HG02763 (cell line): Measurements from ENCODE around the gene RANBP1.

Source experiments
- ATAC-seq: cut with Tn5 transposase; IDR thresholded peaks from one replicate; pipeline ENCODE4 v1.9.1; 2021; ENCODE audit warnings: mild to moderate bottlenecking, moderate library complexity; ENCODE audit not compliant: unreplicated experiment

The RANBP1 gene

DNA sequence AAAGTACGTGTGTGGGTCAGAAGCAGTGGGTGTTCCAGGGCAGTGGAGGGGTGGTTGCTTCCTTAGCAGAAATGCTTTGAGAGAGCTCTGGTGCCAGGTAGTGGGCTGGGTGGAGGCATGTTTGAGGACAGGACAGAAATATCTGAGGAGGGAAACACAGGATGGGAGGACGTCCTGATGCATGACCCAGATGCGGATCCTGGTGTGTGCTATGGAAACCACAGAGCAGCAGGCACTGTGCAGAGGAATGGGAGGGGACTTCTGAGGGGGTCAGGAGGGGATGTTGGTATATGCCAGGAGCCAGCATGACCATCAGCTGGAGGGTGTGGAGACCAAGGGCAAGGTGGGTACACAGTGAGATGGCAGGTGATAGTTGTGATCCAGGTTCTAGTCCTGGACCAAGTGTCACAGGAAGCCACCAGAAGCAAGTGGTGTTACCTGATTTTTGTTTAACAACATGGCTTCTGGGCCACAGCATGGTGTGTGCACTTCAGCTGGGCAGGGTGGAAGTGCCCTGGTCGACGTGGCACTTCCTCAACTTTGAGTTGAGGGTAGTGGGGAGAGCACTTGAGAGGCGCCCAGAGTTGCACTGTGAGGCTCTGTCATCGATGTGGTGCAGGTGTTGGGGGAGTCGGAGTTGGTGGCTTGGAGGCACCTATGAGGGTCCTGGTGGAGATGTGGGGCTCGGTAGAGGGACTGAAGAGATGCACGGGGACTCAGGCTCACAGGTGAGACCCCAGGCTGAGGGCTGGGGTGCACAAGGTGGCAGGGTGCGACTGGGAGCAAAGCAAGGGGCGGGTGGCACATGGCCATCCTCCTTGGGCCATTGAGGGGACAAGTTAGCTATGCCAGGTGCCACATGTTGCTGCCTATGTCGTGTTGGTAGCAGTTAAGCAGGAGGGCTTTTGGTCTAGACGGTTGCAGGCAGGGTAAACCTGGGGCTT is 28.3 kb upstream of the RANBP1 start:
- no peak for ATAC-seq

DNA sequence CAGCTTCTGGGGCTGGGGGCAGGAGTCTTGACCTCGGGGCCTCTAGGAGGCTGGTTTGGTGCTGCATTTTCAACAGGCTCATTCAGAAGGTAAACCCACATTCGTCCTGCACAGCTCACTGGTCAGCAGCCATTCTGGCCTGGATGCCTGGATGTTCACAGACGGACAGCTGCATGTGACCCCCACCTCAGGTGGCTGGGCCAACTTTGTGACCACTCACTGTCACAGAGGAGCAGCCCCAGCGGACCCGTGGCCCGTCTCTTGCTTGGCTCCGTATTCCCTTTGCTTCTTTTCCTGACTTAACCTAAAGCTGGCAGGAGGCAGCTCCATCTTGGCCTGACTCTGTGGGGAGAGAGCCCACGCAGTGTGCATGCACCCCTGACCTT is 27.6 kb upstream of the RANBP1 start:
- no peak for ATAC-seq

GRCh38 chr22:20089226-20089976 is 26.5 kb upstream of the RANBP1 start:
- ATAC-seq = no peak

DNA sequence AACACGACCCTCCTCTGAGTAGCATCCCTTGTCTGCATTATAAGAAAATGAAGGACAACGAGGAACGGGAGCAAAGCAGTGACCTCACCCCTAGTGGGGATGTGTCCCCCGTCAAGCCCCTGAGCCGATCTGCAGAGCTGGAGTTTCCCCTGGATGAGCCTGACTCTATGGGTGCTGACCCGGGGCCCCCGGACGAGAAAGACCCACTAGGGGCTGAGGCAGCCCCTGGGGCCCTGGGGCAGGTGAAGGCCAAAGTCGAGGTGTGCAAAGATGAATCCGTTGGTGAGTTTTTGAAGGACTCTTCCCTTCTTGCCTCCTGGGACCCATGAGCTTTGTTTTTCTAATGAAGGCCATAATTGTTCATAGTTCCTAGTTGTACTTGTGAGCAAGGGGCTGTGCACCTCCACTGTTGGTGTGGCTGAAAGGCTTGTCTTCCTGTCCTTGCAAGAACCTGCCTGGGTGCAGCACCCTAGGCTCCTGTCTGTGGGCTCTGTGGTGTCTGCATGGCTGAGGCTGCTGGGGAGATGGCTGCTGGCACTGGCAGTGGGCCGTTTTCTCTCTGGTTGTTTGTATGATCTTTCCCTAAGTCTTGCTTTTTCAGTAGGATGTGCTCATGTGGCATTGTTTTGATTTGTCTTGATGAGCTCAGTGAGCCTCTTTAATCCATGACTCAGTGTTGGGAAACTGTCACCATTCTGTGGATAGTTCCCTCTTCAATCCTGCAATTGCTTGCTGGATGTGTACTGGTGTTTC is 25.8 kb upstream of the RANBP1 start:
- ATAC-seq = no peak

DNA sequence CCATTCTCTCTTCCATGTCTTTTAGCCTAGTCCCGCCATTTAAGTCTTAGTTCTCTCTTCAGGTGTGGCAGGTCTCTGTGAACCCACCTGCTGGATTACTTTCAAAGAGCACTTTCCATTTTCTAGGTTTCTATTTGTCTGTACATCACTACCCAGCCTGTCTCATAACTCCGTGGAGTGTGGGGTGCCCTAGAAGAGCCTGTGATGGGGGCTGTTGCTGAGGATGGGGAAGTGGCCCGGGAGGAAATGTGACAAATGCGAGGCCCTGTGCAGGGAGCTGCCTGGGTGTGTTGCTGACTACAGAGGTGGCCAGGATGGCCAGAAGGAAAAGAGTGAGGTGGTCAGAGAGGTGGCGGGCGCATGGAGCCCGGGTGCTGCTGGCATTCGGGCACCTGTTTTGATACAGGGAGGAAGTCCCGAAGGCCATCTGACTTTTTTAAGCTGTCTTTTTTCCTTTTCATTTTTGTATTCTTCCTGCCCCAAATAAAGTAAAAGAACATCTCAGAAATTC is 25.1 kb upstream of the RANBP1 start:
- ATAC-seq = no peak

GRCh38 chr22:20091690-20092476 is 24.0 kb upstream of the RANBP1 start:
- ATAC-seq = no peak

DNA sequence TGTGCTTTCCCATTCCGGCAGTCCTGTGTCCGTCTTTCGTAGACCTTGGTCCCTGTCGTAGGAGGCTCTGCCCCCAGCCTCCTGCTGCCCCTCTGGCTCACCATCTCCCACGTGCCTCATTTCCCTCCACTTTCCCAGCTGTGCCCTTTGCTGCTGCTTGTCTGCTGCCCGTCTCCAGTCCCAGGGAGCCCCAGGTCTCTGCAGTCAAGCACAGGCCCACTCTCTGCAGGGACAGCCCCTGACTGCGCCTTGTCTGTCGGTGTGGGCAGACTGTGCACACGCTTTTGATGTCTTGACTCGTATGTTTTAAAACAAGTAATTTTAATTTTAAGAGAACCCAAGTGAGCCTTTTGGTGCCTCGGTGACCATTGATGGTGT is 23.4 kb upstream of the RANBP1 start:
- ATAC-seq = no peak

DNA sequence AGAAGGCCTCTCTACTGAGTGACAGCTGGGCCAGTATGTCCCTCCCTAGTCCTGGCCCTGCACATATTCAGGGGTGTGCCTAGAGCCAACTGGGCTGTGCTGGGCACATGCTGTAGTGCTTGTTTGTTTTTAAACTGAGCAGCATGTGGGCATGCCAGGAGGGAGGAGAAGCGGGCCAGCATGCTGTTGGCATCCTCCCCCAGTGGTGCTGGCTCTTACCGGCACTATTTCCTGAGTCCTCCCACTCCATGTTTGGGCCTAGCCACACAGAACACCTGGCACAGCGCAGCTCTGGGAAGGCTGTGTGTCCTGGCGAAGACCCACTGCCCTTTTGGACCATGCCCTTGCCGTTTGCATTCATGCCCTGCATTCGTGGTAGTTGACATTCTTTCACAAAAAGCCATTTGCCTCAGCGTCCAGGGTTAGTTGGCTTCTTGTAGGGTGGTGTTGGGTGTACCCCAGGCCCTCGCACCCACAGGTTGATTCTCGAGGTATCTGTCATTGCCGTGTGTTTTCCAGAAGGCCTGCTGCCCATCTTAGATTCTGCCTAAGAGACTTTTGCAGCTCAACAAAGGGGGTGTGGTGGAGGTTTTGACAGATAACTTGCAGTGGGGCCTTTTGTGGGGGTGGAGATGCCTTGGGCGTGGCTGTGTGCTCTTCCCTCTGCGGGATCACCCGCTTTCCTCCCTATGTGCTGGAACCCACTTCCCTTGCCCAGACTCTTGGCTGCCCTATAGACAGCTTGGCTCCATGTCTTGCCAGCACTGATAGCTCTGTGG is 22.3 kb upstream of the RANBP1 start:
- no peak for ATAC-seq

DNA sequence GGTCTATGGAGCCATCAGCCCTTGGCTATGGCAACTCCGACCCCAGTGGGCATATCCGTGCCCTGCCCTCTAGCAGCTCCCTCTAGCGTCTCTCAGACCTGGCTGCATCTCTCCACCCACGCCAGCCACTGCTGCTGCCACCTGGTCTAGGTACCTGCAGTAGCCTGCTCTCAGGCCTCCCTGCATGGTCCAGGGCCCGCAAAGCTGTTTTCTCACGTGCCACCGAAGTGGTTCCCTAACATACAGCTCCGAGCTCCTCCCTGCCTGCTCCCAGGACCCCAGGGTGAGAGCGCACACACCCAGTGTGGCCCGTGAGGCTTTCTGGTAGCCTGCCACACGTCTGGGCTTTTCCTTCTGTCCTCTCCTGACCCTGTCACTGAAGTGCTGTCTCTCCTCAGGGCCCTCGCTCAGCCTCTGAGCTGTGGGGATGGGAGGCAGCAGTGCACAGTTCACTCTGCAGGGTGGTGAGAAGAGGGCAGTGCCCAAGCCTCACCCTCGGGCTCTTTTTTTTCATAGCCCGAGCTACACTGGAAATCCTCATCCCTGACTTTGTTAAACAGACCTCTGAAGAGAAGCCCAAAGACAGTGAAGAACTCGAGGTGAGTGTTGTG is 21.6 kb upstream of the RANBP1 start:
- no peak for ATAC-seq

DNA sequence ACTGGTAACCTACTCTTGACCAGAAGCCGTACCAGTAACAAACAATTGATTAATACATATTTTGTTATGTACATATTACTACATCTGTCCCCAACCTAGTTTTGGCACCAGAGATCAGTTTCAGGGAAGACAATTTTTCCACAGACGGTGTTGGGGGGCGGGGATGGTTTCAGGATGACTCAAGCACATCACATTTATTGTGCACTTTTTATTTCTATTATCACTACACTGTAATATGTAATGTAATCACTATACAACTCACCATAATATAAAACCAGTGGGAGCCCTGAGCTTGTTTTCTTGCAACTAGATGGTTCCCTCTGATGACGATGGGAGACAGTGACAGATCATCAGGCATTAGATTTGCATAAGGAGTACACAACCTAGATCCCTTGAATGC is 20.4 kb upstream of the RANBP1 start:
- ATAC-seq = no peak

DNA sequence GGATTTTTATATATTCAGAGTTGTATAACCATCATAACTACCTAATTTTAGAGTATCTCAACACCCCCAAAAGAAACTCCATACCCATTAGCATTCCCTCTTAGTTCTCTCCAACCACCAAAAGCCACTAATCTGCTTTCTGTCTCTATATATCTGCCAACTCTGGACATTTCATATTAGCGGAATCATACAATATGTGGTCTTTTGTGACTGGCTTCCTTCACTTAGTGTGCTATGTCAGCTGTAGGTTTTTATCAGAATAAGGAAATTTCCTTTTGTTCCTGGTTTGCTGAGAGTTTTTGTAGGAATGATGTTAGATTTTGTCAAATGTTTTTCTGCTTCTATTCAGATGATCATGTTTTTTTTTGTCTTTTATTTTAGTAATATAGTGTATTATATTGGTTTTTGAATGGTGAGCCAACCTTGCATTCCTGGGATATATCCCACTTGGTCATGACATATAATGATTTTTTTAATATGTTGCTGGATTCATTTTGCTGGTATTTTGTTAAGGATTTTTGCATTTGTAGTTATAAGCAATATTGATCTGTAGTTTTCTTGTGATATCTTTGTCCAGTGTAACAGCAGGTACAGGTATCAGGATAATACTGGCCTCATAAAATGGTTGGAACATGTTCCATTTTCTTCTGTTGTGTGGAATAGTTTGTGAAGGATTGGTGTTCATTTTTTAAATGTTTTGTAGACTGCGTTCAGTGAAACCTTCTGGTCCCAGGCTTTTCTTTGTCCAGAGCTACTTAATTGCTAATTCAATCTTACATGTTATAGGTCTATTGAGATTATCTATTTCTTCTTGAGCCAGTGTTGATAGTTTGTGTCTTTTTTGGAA is 19.1 kb upstream of the RANBP1 start:
- ATAC-seq = no peak

- ATAC-seq = no peak
Measured at GRCh38 chr22:20099099-20099711, 16.7 kb upstream of the RANBP1 start.

DNA sequence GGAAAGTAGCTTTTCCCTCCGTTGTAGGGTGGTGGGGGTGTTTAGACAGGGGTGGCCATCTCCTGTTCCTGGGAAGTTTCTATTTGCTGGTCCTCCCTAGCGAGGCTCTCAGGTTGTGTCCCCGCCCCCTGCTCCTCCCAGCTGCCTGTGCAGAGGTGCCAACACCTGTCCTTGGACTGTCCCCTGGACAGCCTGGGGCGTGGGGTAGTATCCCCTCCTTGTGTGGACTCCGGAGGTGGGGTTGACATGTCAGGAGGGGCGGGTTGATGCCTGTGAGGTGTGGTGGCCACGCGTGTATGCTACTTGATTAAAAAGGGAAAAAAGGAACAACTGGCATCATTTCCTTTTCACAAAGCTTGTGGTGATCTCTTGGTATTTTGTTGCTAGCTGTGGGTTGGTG is 14.3 kb upstream of the RANBP1 start:
- no peak for ATAC-seq

DNA sequence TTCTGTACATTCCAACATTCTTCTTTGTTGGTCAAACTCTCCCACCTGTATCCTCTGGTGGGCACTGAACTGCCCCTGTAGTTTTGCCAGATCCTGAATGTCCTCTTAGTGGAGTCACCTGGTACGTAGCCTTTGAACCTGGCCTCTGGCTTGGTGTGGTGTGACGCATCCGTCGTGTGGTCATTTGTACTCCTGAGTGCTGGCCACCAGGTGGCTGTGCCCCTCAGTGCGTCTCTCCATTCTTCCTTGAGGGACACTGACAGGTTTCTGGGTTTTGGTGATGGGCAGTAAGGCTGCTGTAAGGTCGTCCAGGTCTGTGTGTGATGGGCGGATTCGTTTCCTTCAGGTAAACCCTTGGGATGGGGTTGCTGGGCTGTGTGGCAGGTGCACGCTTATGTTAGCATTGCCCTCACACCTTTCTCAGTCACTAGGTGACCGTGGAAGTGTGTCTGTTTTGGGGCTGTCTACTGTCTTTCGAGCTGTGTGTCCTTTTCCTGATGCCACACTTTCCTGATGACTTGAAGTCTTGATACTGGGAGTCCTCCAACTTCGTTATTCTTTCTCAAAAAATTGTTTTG is 13.6 kb upstream of the RANBP1 start:
- ATAC-seq = no peak

- ATAC-seq = no peak
Measured at GRCh38 chr22:20105456-20106204, 10.3 kb upstream of the RANBP1 start.

GRCh38 chr22:20106205-20106848 is 9.6 kb upstream of the RANBP1 start:
- no peak for ATAC-seq
